Right lobe of liver (tissue), 4 donors: Measurements from ENCODE around the gene KRT31.

Experiments
- POLR2A ChIP-seq: fragments of 450-650 bp; IDR thresholded peaks from one replicate; pipeline ENCODE4 v1.6.1; 2017; ENCODE audit warnings: antibody characterized with exemption, mild to moderate bottlenecking
- TF ChIP-seq, protein P1 (sequence below), 4 donors: fragments of 200-600 bp in 3 of 4; fragments of 450-650 bp in 1 of 4; IDR thresholded peaks; one replicate each; pipeline versions ENCODE4 v1.5.1 to v1.8.0; 2016 to 2022; ENCODE audit warnings: antibody characterized with exemption in 4 of 4, mild to moderate bottlenecking in 2 of 4
- donor health status: DM: no; HTN: no; CAD: no.
- donor health status: DM: no; HTN: no; CAD: no.
- donor health status: DM: no; HTN: yes; CAD: no.

DNA sequence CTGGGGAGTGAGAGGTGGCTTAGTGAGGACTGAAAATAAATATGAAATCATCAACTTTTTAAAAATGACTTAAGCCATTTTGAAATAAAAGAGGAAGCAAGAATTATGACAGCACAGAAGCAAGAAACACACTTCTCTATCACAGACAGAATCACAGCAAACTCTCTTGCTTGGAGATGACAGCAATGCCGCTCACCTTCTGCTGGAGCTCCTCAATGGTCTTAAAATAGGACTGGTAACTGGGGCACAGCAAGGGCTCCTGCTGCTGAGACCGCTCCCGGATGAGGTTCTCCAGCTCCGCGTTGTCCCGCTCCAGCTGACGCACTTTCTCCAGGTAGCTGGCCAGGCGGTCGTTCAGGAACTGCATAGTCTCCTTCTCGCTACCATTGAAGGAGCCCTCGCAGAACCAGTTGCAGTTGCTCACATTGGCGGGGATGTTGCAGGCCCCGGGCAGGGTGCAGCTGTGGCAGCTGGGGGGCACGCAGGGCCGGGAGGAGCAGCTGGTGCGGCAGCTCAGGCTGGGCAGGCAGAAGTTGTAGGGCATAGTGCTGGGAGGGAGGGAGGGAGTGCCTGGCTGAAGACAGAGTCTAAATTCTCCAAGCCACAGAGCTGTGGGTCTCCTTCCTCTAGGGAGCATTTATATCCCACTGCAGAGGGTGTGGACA, at the start of gene KRT31:
- TF ChIP-seq, protein P1, sequence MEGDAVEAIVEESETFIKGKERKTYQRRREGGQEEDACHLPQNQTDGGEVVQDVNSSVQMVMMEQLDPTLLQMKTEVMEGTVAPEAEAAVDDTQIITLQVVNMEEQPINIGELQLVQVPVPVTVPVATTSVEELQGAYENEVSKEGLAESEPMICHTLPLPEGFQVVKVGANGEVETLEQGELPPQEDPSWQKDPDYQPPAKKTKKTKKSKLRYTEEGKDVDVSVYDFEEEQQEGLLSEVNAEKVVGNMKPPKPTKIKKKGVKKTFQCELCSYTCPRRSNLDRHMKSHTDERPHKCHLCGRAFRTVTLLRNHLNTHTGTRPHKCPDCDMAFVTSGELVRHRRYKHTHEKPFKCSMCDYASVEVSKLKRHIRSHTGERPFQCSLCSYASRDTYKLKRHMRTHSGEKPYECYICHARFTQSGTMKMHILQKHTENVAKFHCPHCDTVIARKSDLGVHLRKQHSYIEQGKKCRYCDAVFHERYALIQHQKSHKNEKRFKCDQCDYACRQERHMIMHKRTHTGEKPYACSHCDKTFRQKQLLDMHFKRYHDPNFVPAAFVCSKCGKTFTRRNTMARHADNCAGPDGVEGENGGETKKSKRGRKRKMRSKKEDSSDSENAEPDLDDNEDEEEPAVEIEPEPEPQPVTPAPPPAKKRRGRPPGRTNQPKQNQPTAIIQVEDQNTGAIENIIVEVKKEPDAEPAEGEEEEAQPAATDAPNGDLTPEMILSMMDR (IDR thresholded peaks at IDR 0.05), result no peak
- TF ChIP-seq POLR2A, result no peak
